BLaER1 (cell line): ENCODE data around the gene LZTS3.

ENCODE experiments used
- H3K27ac ChIP-seq: shearing (Covaris generic); formaldehyde crosslinking; 2 replicates; pipeline ENCODE4 v1.8.1; 2022
- H3K27me3 ChIP-seq: shearing (Covaris generic); formaldehyde crosslinking; 2 replicates; pipeline ENCODE4 v1.8.1; 2022
- H3K36me3 ChIP-seq: shearing (Covaris generic); formaldehyde crosslinking; 2 replicates; pipeline ENCODE4 v1.8.1; 2022
- H3K4me1 ChIP-seq: shearing (Covaris generic); formaldehyde crosslinking; 2 replicates; pipeline ENCODE4 v1.8.1; 2022
- H3K4me2 ChIP-seq: shearing (Covaris generic); formaldehyde crosslinking; 2 replicates; pipeline ENCODE4 v1.8.1; 2022
- H3K4me3 ChIP-seq: shearing (Covaris generic); formaldehyde crosslinking; 2 replicates; pipeline ENCODE4 v1.8.1; 2022
- H3K9ac ChIP-seq: shearing (Covaris generic); formaldehyde crosslinking; 2 replicates; pipeline ENCODE4 v1.8.1; 2022
- H3K9me3 ChIP-seq: shearing (Covaris generic); formaldehyde crosslinking; 2 replicates; pipeline ENCODE4 v1.8.1; 2022
- H4K20me1 ChIP-seq: shearing (Covaris generic); formaldehyde crosslinking; 2 replicates; pipeline ENCODE4 v1.8.1; 2022
- Cebpa-rat ChIP-seq: shearing (Covaris generic); IDR thresholded peaks from 2 replicates; pipeline ENCODE4 v1.8.1; 2022

LZTS3 gene

DNA sequence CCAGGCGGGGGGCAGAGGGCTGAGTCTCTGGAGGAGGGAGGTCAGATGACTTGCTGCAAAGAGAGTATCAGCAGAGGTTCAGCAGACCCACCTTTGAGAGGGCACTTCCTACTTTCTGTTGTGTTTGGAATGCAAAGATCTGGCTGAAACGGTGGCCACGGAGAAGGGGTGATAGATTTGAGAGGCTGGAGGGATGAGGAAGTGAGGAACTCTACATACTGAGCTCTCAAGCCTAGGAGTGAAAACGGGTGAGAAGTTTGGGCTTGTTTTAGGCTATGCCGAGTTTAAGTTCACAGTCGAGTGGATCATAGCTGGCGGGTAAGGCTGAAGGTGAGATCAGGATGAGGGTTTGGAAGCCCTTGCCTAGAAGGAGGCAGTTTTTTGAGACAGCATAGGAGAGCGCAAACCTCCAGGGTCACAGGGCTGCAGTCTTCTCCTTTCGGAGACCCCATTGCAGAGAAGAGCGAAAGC is 35.5 kb upstream of the LZTS3 start:
- H3K27me3 ChIP-seq: no peaks in the 10 kb centered on the region
- H3K36me3 ChIP-seq: peaks cover 12% of the 10 kb centered on the region
- peak overlapping the region; percentile 97 for H3K4me2 ChIP-seq
- H4K20me1 ChIP-seq: peaks cover 11% of the 10 kb centered on the region; the same call in 1 of the 2 replicates
- no peak for TF ChIP-seq Cebpa-rat
- H3K4me3 ChIP-seq: peak overlapping the region; percentile 98
- H3K9ac ChIP-seq: peak overlapping the region; percentile 93
- no peaks in the 10 kb centered on the region for H3K9me3 ChIP-seq
- H3K4me1 ChIP-seq: peaks cover 26% of the 10 kb centered on the region
- peak overlapping the region; percentile 89 for H3K27ac ChIP-seq

DNA sequence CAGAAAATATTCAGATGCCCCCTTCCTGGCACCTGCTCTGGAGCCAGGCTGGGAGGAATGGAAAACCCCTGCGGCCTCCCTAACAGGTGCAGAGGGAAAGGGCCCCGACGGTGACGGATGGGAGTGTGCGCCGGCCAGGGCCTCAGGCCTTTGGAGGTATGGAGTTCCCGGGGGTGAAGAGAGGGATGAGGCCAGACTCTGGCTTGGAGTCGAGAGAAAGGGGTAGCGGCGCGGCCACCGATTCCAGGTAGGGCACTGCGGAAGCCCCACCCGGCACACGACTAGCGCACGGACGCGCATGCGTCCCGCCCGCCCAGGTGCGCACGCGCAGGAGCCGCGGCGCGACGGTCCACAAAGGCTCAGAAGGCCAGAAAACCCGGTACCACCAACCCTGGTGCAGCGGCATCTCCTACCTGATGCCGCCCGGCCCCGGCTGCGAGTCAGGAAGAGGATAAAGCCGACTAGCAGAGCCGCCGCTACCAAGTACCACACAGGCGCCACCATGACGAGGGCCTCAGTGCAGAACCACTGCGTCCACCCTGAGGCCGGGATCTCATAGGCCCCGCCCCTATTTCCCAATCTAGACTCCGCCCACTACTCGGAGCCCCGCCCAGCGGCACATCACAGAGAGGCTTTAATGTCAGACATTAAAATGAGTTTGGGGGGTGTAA is 30.9 kb upstream of the LZTS3 start, which contains the start of gene DDRGK1:
Gene DDRGK1 (minus strand): TSS at position 559 of the 671 bp plus-strand sequence. CDS start 55 bp downstream, at position 504.
- H3K27me3 ChIP-seq: no peaks in the 10 kb centered on the region
- peaks cover 38% of the 10 kb centered on the region for H3K36me3 ChIP-seq
- H3K9me3 ChIP-seq: no peaks in the 10 kb centered on the region
- H3K4me2 ChIP-seq: peak within 1 kb of the TSS; percentile 99
- peak within 1 kb of the TSS; percentile 92 for H3K4me3 ChIP-seq
- peaks cover 29% of the 10 kb centered on the region for H3K4me1 ChIP-seq
- TF ChIP-seq Cebpa-rat: peak; percentile 95
- peak within 1 kb of the TSS; percentile 93 for H3K9ac ChIP-seq
- peak within 1 kb of the TSS; percentile 86 for H3K27ac ChIP-seq
- H4K20me1 ChIP-seq: peaks cover 21% of the 10 kb centered on the region

- peak overlapping the region; percentile 99 for H3K4me2 ChIP-seq
These were observed 30.2 kb upstream of the LZTS3 start for GRCh38 chr20:3203315-3204123.

GRCh38 chr20:3202965-3203314 is 29.6 kb upstream of the LZTS3 start:
- H4K20me1 ChIP-seq: peaks cover 21% of the 10 kb centered on the region
- H3K27me3 ChIP-seq: no peaks in the 10 kb centered on the region
- peak overlapping the region; percentile 92 for H3K4me3 ChIP-seq
- H3K36me3 ChIP-seq: peaks cover 52% of the 10 kb centered on the region
- peak overlapping the region; percentile 93 for H3K9ac ChIP-seq
- H3K4me2 ChIP-seq: peak overlapping the region; percentile 99
- TF ChIP-seq Cebpa-rat: no peak
- peaks cover 19% of the 10 kb centered on the region for H3K4me1 ChIP-seq
- peak overlapping the region; percentile 86 for H3K27ac ChIP-seq
- H3K9me3 ChIP-seq: no peaks in the 10 kb centered on the region

More at GRCh38 chr20:3203315-3204123, 30.2 kb upstream of the LZTS3 start:
- Histone ChIP-seq H3K4me3 (peak overlapping the region; percentile 92), H3K27ac (peak overlapping the region; percentile 86), H3K9ac (peak overlapping the region; percentile 93), H3K27me3 (no peaks in the 10 kb centered on the region), H4K20me1 (peaks cover 21% of the 10 kb centered on the region), H3K36me3 (peaks cover 46% of the 10 kb centered on the region), H3K9me3 (no peaks in the 10 kb centered on the region), H3K4me1 (peaks cover 25% of the 10 kb centered on the region)
- TF ChIP-seq Cebpa-rat: no peak

- no peak overlapping the region for H3K4me3 ChIP-seq
- no peak for TF ChIP-seq Cebpa-rat
- H3K36me3 ChIP-seq: peaks cover 79% of the 10 kb centered on the region
- peaks cover 16% of the 10 kb centered on the region for H3K4me1 ChIP-seq
- no peak overlapping the region for H3K9ac ChIP-seq
- peaks cover 23% of the 10 kb centered on the region for H4K20me1 ChIP-seq
- H3K9me3 ChIP-seq: no peaks in the 10 kb centered on the region
- no peak overlapping the region for H3K27ac ChIP-seq
- H3K4me2 ChIP-seq: no peak overlapping the region
- H3K27me3 ChIP-seq: no peaks in the 10 kb centered on the region
These were observed 26.8 kb upstream of the LZTS3 start for GRCh38 chr20:3199976-3200755.

- peaks cover 16% of the 10 kb centered on the region for H3K4me1 ChIP-seq
- H4K20me1 ChIP-seq: peaks cover 31% of the 10 kb centered on the region
- TF ChIP-seq Cebpa-rat: no peak
- H3K27me3 ChIP-seq: no peaks in the 10 kb centered on the region
- H3K4me3 ChIP-seq: no peak overlapping the region
- H3K9me3 ChIP-seq: no peaks in the 10 kb centered on the region
- H3K4me2 ChIP-seq: no peak overlapping the region
- H3K36me3 ChIP-seq: peaks cover 89% of the 10 kb centered on the region
- H3K27ac ChIP-seq: no peak overlapping the region
- H3K9ac ChIP-seq: no peak overlapping the region
These were observed 25.9 kb upstream of the LZTS3 start for GRCh38 chr20:3199206-3199605.

GRCh38 chr20:3195590-3196237 is 22.4 kb upstream of the LZTS3 start:
- H3K27ac ChIP-seq: no peak overlapping the region
- no peak for TF ChIP-seq Cebpa-rat
- H3K27me3 ChIP-seq: no peaks in the 10 kb centered on the region
- H3K9me3 ChIP-seq: no peaks in the 10 kb centered on the region
- peaks cover 100% of the 10 kb centered on the region for H3K36me3 ChIP-seq
- H3K9ac ChIP-seq: no peak overlapping the region
- peaks cover 29% of the 10 kb centered on the region for H4K20me1 ChIP-seq
- H3K4me2 ChIP-seq: no peak overlapping the region
- no peak overlapping the region for H3K4me3 ChIP-seq
- no peaks in the 10 kb centered on the region for H3K4me1 ChIP-seq

GRCh38 chr20:3194617-3195280 is 21.4 kb upstream of the LZTS3 start:
- no peak overlapping the region for H3K4me3 ChIP-seq
- no peaks in the 10 kb centered on the region for H3K4me1 ChIP-seq
- no peak overlapping the region for H3K4me2 ChIP-seq
- H3K36me3 ChIP-seq: peaks cover 100% of the 10 kb centered on the region
- no peaks in the 10 kb centered on the region for H3K9me3 ChIP-seq
- no peak overlapping the region for H3K9ac ChIP-seq
- no peaks in the 10 kb centered on the region for H3K27me3 ChIP-seq
- no peak for TF ChIP-seq Cebpa-rat
- H4K20me1 ChIP-seq: peaks cover 23% of the 10 kb centered on the region
- H3K27ac ChIP-seq: no peak overlapping the region
